GM20000 (cell line): ENCODE measurements around the gene KLHL17.

ENCODE experiments used
- DNase-seq: peaks from one replicate; pipeline ENCODE4 v3.0.0; 2012; ENCODE audit warnings: low spot score
- CTCF ChIP-seq: IDR thresholded peaks from 2 replicates; pipeline ENCODE4 v1.5.1; 2012; ENCODE audit warnings: mild to moderate bottlenecking, control low read depth; ENCODE audit errors: extremely low read depth, missing control alignments

The KLHL17 gene

GRCh38 chr1:970973-971730, 10.8 kb downstream of the KLHL17 start:
- TF ChIP-seq CTCF, result no peak

DNA sequence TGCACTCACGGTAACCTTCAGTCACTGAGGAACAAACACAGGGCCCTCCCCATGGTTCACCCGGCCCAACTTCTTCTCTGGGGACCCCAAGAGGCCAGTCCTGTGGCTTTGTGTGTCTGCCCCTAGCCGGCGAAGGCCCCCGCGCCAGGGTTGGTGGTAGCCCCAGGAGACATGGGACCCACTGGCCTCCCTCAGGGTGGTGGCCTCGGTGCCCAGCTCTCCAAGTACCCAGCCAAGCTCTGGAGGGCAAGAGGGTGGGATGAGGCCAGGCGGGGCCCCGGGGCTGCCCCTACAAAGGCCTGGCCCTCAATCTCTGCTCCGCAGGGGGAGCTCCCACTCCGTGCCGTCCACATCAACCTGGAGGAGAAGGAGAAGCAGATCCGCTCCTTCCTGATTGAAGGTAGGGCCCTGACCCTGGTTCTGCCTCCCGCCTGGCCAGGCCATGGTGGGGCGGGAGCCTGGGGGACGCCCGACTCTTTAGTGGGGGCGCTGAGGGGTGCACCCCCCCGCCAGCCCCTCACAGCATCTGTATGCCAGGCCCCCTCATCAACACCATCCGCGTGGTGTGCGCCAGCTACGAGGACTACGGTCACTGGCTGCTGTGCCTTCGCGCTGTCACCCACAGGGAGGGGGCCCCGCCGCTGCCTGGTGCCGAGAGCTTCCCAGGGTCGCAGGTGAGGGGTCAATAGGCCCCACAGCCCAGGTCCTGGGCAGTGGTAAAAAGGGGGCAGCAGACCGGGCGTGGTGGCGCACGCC, 11.5 kb downstream of the KLHL17 start:
- no peak for DNase-seq
- TF ChIP-seq CTCF, result no peak

More at GRCh38 chr1:970973-971730, 10.8 kb downstream of the KLHL17 start:
- no peak for DNase-seq

GRCh38 chr1:972726-973458, 12.5 kb downstream of the KLHL17 start:
- no peak for TF ChIP-seq CTCF

DNA sequence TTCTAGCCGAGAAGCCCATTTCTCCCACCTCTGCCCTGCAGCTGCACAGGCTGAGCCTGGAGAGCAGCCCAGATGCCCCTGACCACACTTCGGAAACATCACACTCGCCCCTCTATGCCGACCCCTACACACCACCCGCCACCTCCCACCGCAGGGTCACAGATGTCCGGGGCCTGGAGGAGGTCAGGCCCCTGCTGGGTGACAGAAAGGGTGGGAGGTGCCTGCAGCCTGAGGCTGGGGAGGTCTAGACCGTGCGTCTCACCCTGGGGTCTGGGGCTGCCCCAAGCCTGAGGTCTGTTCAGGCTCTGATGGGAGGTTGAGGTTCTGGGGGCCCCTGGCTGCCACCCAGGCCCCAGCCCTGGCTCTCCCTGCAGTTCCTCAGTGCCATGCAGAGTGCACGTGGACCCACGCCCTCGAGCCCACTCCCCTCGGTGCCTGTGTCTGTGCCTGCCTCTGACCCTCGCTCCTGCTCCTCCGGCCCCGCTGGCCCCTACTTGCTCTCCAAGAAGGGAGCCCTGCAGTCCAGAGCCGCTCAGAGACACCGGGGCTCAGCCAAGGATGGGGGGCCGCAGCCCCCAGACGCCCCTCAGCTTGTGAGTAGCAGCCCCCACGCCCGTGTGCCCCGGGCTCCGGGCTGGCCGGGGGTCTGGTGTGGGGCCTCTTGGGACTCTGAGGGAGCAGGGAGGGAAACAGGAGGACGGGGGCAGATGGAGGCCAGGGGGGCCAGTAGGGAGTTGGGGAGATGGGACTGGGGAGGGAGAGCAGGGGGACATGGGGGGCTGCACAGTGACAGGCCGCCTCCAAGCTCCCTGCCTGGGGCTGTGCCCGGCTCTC, 13.3 kb downstream of the KLHL17 start:
- no peak for TF ChIP-seq CTCF
- no peak for DNase-seq

More at GRCh38 chr1:972726-973458, 12.5 kb downstream of the KLHL17 start:
- DNase-seq, result no peak

- TF ChIP-seq CTCF, result no peak
- DNase-seq, result no peak
Measured at GRCh38 chr1:974293-974640, 13.9 kb downstream of the KLHL17 start.

DNA sequence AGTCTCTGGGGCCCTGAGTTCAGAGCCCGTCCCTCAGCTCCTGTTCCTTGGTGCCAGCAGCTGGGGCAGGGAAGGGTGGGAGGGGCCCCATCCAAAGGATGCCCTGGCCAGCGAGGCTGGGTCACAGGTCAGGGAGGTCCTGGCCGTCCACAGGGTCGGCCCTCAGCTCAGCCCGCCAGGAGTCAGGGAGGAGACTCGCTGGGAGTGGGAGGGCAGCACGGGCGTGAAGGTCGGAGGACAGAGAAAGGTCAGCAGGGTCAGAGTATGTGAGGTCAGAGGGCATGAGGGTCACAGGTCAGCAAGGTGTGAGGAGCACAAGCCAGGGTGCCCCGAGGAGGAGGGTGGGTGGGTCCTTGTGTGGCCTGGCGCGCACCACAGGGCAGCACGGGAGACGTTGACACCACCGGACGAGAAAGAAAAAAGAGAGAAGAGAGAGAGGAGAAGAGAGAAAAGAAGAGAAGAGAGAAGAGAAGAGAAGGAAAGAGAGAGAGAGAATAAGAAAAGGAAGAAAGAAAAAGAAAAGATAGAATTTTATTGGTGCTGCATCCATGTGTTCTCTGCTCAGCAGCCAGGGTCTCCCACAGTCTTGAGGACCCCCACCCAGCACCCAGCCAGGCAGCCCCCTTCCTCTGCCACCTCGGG, 14.4 kb downstream of the KLHL17 start:
- no peak for TF ChIP-seq CTCF
- no peak for DNase-seq
